HL-60 (cell line): ENCODE measurements around the gene GDAP2.

Experiments
- DNase-seq, 2 experiments: peaks; one replicate each; pipeline ENCODE4 v3.0.0-alpha.2; 2010 to 2020; ENCODE audit warnings: low read depth in 1 of 2, low spot score in 1 of 2
- H3K27ac ChIP-seq: fragments of 250-450 bp; sonication (Bioruptor Pico); replicated peaks from 2 replicates; pipeline ENCODE4 v1.5.1; 2020; ENCODE audit warnings: mild to moderate bottlenecking, moderate library complexity
- H3K27me3 ChIP-seq: fragments of 250-450 bp; sonication (Bioruptor Pico); 2 replicates; pipeline ENCODE4 v1.5.1; 2021; ENCODE audit warnings: mild to moderate bottlenecking, moderate library complexity; ENCODE audit not compliant: insufficient read depth, poor library complexity, severe bottlenecking
- H3K4me3 ChIP-seq: replicated peaks from 2 replicates; pipeline ENCODE4 v1.5.1; 2011; ENCODE audit warnings: mild to moderate bottlenecking, control low read depth, low read length; ENCODE audit not compliant: insufficient read depth
- CTCF ChIP-seq: IDR thresholded peaks from one replicate; pipeline ENCODE4 v1.5.1; 2011; ENCODE audit warnings: low read length, control low read depth, inconsistent platforms; ENCODE audit not compliant: insufficient read depth
- GABPA ChIP-seq: IDR thresholded peaks from 2 replicates; pipeline ENCODE4 v1.6.1; 2012; ENCODE audit warnings: low read depth
- POLR2AphosphoS5 ChIP-seq: IDR thresholded peaks from 2 replicates; pipeline ENCODE4 v1.6.1; 2012; ENCODE audit warnings: low read depth
- SPI1 ChIP-seq: IDR thresholded peaks from 2 replicates; pipeline ENCODE4 v1.6.1; 2012; ENCODE audit warnings: low read depth, mild to moderate bottlenecking, borderline replicate concordance
- TF ChIP-seq, protein P1 (sequence below): IDR thresholded peaks from 2 replicates; pipeline ENCODE4 v1.6.1; 2012; ENCODE audit warnings: low read depth; ENCODE audit not compliant: insufficient replicate concordance

The GDAP2 gene

GRCh38 chr1:117911051-117911450 is 18.4 kb downstream of the GDAP2 start:
- Histone ChIP-seq H3K4me3 (no peak overlapping the region), H3K27me3 (no peaks in the 10 kb centered on the region), H3K27ac (no peak overlapping the region)
- no peak for DNase-seq
- TF ChIP-seq, protein P1, sequence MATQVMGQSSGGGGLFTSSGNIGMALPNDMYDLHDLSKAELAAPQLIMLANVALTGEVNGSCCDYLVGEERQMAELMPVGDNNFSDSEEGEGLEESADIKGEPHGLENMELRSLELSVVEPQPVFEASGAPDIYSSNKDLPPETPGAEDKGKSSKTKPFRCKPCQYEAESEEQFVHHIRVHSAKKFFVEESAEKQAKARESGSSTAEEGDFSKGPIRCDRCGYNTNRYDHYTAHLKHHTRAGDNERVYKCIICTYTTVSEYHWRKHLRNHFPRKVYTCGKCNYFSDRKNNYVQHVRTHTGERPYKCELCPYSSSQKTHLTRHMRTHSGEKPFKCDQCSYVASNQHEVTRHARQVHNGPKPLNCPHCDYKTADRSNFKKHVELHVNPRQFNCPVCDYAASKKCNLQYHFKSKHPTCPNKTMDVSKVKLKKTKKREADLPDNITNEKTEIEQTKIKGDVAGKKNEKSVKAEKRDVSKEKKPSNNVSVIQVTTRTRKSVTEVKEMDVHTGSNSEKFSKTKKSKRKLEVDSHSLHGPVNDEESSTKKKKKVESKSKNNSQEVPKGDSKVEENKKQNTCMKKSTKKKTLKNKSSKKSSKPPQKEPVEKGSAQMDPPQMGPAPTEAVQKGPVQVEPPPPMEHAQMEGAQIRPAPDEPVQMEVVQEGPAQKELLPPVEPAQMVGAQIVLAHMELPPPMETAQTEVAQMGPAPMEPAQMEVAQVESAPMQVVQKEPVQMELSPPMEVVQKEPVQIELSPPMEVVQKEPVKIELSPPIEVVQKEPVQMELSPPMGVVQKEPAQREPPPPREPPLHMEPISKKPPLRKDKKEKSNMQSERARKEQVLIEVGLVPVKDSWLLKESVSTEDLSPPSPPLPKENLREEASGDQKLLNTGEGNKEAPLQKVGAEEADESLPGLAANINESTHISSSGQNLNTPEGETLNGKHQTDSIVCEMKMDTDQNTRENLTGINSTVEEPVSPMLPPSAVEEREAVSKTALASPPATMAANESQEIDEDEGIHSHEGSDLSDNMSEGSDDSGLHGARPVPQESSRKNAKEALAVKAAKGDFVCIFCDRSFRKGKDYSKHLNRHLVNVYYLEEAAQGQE: no peak
- TF ChIP-seq SPI1: no peak
- no peak for TF ChIP-seq POLR2AphosphoS5
- TF ChIP-seq CTCF: no peak
- TF ChIP-seq GABPA: no peak

DNA sequence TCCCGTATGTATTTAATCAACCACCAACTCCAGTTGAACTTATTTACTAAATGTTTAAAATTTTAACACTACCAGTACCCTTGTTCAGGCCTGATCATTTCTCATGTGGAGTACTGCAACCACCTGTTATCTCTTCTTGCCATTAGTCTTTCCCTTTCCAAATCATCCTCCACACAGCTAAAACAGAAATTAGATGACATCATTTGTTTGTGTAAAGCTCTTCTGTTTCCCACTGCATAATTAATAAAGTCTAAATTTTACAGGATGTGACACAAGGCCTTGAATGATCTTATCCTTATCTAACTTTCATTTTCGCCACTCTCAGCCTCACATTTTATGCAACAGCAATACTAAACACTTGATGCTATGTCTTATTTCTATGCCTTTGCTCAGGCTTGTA is 24.4 kb downstream of the GDAP2 start:
- DNase-seq: no peak
- H3K4me3 ChIP-seq: no peak overlapping the region

GRCh38 chr1:117904485-117904884 is 24.9 kb downstream of the GDAP2 start:
- no peaks in the 10 kb centered on the region for H3K27me3 ChIP-seq
- TF ChIP-seq, protein P1: no peak
- TF ChIP-seq SPI1 (no peak), GABPA (no peak), POLR2AphosphoS5 (no peak), CTCF (no peak)
- DNase-seq: no peak

More for the DNA sequence above, 24.4 kb downstream of the GDAP2 start:
- TF ChIP-seq GABPA (no peak), CTCF (no peak), SPI1 (no peak), POLR2AphosphoS5 (no peak)
- TF ChIP-seq, protein P1: no peak
- Histone ChIP-seq H3K27me3 (no peaks in the 10 kb centered on the region), H3K27ac (no peak overlapping the region)

More at GRCh38 chr1:117904485-117904884, 24.9 kb downstream of the GDAP2 start:
- no peak overlapping the region for H3K4me3 ChIP-seq
- no peak overlapping the region for H3K27ac ChIP-seq
